WERI-Rb-1 (cell line): Measurements from ENCODE around the gene NBEAL1.
"Not testable (repeated sequence)": the region's sequence is repeated elsewhere in the genome, so short reads cannot be mapped to it uniquely, and the experiment has no call there.

Experiments used
- DNase-seq: peaks from one replicate; pipeline ENCODE4 v3.0.0-alpha.2; 2020
- H3K27ac ChIP-seq: fragments of 250-450 bp; sonication (Bioruptor Pico); 2 replicates; pipeline ENCODE4 v1.5.1; 2020; ENCODE audit warnings: mild to moderate bottlenecking, moderate library complexity
- H3K27me3 ChIP-seq: fragments of 250-450 bp; sonication (Bioruptor Pico); 2 replicates; pipeline ENCODE4 v1.5.1; 2021; ENCODE audit warnings: mild to moderate bottlenecking, low read depth, moderate library complexity; ENCODE audit not compliant: insufficient read depth, severe bottlenecking
- H3K36me3 ChIP-seq: fragments of 250-450 bp; sonication (Bioruptor Pico); 2 replicates; pipeline ENCODE4 v1.5.1; 2020; ENCODE audit warnings: mild to moderate bottlenecking, moderate library complexity
- H3K4me3 ChIP-seq: 2 replicates; pipeline ENCODE4 v1.5.1; 2011; ENCODE audit warnings: low read depth, mild to moderate bottlenecking, control low read depth, low read length
- H3K9me3 ChIP-seq: fragments of 250-450 bp; sonication (Bioruptor Pico); 2 replicates; pipeline ENCODE4 v1.5.1; 2021; ENCODE audit warnings: mild to moderate bottlenecking, moderate library complexity; ENCODE audit not compliant: severe bottlenecking
- CTCF ChIP-seq: IDR thresholded peaks from 2 replicates; pipeline ENCODE4 v1.5.1; 2011; ENCODE audit warnings: low read depth, mild to moderate bottlenecking, control low read depth, inconsistent platforms, low read length

The NBEAL1 gene

DNA sequence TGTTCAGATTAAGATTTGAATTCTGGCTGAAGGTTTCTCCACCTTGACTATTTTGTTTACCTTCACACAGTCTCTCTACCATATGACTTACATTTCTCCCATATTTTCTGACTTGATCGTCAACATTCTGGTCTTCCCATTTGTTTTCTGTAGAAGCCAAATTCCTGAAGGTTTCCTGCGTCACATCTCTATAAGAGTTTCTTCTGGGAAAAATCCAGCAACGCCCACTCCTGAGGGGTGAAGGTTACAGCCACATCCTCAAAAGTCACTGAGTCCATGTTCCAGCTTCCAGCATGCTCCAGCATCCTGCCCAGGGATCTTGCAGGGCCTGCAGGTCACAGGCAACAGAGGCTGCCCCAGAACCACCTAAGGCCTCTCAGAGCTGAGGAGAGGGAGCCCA is 47.5 kb downstream of the NBEAL1 start:
- no peak for DNase-seq
- H3K27ac ChIP-seq = no peak overlapping the region
- H3K9me3 ChIP-seq = no peaks in the 10 kb centered on the region
- H3K4me3 ChIP-seq = no peak overlapping the region
- H3K36me3 ChIP-seq = no peaks in the 10 kb centered on the region
- H3K27me3 ChIP-seq = no peaks in the 10 kb centered on the region
- no peak for TF ChIP-seq CTCF

DNA sequence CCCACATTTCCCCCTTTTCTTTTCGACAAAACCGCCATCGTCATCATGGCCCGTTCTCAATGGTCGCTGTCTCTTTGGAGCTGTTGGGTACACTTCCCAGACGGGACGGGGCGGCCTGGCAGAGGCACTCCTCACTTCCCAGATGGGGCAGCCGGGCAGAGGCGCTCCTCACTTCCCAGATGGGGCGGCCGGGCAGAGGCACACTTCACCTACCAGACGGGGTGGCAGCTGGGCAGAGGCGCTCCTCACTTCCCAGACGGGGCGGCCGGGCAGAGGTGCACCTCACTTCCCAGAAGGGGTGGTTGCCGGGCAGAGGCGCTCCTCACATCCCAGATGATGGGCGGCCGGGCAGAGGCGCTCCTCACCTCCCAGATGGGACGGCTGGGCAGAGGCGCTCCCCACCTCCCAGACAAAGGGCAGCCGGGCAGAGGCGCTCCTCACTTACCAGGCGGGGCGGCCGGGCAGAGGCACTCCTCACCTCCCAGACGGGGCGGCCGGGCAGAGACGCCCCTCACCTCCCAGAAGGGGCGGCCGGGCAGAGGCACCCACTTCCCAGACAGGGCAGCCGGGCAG is 51.9 kb downstream of the NBEAL1 start:
- DNase-seq, H3K27ac ChIP-seq, H3K4me3 ChIP-seq: not testable (repeated sequence)

GRCh38 chr2:203070701-203071100 is 56.0 kb downstream of the NBEAL1 start:
- H3K27me3 ChIP-seq = no peaks in the 10 kb centered on the region
- H3K9me3 ChIP-seq = peaks cover 3% of the 10 kb centered on the region
- no peak overlapping the region for H3K27ac ChIP-seq
- no peak for DNase-seq
- no peak overlapping the region for H3K4me3 ChIP-seq
- no peak for TF ChIP-seq CTCF
- no peaks in the 10 kb centered on the region for H3K36me3 ChIP-seq

More for the DNA sequence above, 51.9 kb downstream of the NBEAL1 start:
- not testable (repeated sequence) for H3K9me3 ChIP-seq, H3K27me3 ChIP-seq, H3K36me3 ChIP-seq

DNA sequence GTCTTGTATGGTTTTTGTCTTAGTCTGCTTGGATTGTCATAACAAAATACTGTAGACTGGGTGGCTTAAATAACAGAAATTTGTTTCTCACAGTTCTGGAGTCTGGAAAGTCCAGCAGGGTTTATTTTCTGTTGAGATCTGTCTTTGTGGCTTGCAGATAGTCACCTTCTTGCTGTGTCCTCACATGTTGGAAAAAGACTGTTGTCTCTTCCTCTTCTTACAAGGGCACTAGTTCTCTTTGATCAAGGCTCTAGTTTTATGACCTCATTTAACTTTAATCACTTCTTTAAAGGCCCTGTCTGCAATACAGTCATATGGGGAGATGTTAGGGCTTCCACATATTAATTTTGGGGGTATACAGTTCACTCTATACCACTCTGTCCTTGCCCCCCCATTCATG is 56.5 kb downstream of the NBEAL1 start:
- no peak for TF ChIP-seq CTCF
- no peaks in the 10 kb centered on the region for H3K36me3 ChIP-seq

DNA sequence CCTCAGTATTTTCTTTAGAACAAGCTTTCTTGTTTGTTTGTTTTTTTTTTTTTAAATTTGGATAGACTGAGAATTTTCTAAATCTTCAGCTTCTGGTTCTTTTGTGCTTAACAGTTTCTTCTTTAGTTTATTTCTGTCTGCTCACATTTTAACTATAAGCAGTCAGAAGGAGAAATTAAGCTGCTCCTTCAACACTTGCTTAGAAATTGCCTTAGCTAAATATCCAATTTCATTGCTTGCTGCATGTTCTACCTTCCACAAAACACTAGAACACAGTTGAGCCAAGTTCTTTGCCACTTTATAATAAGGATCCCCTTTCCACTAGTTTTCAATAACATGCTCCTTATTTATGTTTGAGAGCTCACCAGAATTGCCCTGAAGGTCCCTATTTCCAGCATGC is 57.7 kb downstream of the NBEAL1 start:
- peaks cover 3% of the 10 kb centered on the region for H3K9me3 ChIP-seq
- H3K27me3 ChIP-seq = no peaks in the 10 kb centered on the region
- TF ChIP-seq CTCF = no peak
- H3K4me3 ChIP-seq = no peak overlapping the region
- no peak for DNase-seq
- H3K27ac ChIP-seq = no peak overlapping the region
- no peaks in the 10 kb centered on the region for H3K36me3 ChIP-seq

More for the DNA sequence above, 56.5 kb downstream of the NBEAL1 start:
- Histone ChIP-seq H3K9me3 (peaks cover 3% of the 10 kb centered on the region), H3K27ac (no peak overlapping the region), H3K4me3 (no peak overlapping the region), H3K27me3 (no peaks in the 10 kb centered on the region)
- no peak for DNase-seq

GRCh38 chr2:203077451-203077850 is 62.8 kb downstream of the NBEAL1 start:
- Histone ChIP-seq H3K27ac (no peak overlapping the region), H3K4me3 (no peak overlapping the region), H3K27me3 (no peaks in the 10 kb centered on the region), H3K9me3 (peaks cover 2% of the 10 kb centered on the region), H3K36me3 (no peaks in the 10 kb centered on the region)
- no peak for TF ChIP-seq CTCF
- no peak for DNase-seq
